HG02973 (cell line): ENCODE data around the gene MBOAT2.

Source experiments
- ATAC-seq: cut with Tn5 transposase; IDR thresholded peaks from one replicate; pipeline ENCODE4 v1.9.1; 2021; ENCODE audit warnings: moderate library complexity; ENCODE audit not compliant: unreplicated experiment

The MBOAT2 gene

DNA sequence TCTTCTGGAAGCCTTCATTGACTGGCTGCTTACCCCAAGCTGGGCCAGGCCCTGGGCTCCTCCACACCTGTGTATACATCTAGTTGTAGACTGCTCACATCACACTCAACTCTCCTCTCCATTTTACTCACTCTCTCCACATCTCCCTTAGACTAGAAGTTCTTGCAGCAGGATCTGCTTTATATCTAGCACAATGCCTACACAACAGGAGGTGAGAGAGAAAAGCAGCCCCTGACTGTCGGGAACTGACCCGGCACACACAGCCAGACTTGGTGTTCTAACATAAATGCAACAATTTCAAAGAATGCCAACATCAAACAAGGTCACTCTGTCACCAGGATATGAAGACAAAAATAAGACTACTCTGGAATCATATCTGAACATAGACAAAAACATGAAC is 172.0 kb downstream of the MBOAT2 start:
- no peak for ATAC-seq

DNA sequence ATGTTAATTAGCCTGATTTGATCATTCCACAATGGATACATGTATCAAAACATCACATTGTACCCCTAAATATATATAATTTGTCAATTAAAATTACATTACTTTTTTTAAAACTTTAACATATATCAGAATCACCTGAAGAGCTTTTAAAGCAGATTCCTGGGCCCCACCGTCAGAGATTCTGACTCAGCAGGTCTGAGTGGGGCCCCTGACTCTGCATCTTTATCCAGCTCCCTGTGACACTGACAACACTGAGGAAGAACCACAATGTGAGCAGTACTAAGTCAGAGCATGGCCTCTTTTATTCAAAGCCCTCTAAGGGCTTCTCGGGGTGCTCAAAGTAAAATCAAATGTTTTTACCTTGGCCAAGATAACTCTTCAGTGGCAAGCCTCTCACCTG is 175.8 kb downstream of the MBOAT2 start:
- no peak for ATAC-seq

DNA sequence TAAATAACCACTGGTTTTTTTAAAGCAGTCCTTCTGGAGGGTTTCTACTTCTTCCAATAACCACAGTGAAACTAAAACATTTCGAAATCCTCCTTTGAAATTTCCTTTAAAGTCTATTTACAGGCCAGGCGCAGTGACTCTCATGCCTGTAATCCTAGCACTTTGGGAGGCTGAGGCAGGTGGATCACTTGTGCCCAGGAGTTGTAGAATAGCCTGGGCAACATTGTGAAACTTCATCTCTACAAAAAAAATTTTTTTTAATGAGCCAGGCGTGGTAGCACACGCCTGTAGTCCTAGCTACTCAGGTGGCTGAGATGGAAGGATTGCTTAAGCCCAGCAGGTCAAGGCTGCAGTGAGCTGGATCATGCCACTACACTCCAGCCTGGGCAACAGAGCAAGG is 181.3 kb downstream of the MBOAT2 start:
- no peak for ATAC-seq

DNA sequence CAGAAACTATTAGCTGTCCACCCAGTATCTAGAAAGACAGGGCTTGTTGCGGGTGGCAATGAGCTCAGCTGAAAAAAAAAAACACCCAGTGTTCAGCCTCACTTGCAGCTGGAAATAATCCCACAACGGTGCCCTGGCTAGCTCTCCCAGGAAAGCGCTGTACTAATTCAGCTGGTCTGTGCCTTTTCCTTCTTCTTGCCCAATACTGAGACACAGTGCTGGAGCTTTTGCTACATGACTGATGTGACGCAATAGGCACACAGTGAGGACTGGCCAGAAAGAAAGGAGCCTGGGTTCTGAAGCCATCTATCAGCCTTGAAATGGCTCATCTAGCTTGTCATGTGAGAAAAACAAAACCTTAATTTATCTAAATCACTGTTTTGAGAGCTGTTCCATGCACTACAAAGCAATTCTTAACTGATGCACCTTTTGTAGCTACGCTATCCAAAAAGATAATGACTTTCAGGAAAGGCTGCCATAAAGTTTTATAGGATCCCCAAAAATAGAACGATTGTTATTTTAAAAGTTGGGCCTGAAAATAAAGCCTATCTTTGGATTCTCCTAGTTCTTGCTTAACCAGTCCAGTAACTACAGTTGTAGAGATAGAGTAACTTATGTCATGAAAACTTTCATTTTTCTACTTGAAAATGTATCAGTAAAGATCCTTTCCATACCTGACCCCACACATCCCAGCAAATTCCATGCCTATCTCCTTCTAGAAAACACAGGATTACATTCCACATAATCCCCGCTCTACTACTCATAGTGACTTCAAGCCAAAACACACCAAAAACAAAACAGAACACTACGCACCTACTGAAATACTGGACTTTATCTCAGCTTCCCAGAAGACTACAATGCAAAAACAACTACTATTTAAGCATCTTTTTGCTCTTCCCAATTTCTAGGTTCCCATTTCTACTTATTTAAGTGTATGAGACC is 181.9 kb downstream of the MBOAT2 start:
- ATAC-seq, result no peak

DNA sequence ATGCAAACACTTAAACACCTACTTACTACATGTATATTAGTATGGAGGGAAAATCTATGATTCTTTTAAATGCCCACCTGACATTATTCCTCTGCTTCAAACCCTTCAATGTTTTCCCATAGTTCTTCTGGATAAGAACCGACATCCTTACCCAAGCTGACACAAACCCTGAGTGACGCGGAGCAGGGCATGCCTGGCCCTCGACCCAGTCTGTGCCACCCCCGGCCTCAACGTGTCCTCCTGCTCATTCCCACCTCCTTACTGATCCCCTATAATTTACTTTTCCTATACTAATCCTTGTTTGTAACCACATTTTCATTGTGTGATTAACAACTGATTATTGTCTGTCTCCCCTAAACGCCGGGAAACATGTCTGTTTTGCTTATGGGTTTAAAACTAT is 183.5 kb downstream of the MBOAT2 start:
- ATAC-seq, result no peak

DNA sequence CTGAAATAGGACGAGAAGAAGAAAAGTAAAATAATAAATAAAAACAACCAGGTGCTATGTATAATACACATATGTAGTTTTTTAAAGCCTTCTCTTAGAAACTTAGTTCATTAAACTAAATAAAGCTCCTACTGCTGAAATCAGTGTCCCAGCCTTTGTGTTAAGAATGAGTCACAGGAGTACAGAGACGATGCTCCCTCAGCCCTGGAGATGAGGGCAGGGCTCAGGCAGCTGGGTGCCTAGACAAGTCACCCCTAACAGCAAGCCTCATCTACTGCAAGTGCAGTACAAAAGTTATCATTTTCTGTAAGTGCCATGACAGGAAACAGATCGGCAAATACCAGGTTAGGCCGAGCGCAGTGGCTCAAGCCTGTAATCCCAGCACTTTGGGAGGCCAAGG is 184.3 kb downstream of the MBOAT2 start:
- no peak for ATAC-seq

DNA sequence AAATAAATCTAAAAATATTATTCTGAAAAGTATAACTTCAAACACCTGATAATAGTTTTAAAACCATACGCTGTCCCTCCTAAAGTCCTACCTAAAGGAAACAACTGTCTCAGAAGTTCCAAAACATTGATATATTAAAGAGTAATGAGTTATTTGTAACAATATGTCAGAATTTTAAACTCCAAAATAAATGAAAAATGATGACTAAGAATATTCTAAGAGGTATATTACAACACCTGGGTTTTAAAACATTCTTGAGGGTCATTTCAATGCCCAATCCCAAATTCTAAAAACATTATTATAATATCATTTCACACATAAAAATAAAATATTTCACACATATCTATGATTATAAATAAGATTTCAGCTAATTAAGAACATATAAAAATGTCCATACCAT is 186.3 kb downstream of the MBOAT2 start:
- no peak for ATAC-seq

DNA sequence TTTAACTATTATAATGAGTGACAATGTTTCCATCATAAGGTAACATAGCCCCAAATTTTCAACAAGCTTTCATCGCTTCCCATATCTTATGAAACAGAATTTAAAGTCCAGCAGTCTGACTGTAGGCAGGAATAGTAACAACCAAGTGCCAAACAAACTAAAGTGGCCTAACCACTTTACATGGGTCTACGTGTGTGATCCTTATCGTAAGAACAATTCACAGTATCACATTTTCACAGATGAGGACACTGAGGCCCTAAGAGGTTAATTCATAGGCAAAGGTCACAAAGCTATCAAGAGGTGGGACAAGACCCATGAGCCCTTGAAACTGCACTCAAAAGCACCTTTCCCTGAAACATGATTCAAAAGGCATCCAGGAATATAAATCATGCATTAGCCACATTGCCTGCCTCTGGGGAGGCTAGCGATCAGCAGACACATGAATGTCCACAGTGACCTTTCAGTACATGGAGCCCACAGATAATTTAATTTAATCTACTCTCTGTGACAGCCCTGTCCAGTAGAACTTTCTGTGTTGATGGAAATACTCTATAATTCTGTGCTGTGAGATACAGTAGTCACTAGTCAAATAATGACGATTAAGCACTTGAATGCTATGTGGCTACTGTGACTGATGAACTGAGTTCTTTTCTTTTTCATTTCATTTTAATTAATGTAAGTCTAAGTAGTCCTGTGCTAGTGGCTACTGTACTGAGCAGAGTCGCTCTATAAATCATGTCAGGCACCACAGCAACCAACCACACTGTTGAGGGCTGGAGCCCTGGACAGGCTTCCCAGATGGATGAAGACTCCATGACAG is 196.4 kb downstream of the MBOAT2 start:
- ATAC-seq, result no peak

DNA sequence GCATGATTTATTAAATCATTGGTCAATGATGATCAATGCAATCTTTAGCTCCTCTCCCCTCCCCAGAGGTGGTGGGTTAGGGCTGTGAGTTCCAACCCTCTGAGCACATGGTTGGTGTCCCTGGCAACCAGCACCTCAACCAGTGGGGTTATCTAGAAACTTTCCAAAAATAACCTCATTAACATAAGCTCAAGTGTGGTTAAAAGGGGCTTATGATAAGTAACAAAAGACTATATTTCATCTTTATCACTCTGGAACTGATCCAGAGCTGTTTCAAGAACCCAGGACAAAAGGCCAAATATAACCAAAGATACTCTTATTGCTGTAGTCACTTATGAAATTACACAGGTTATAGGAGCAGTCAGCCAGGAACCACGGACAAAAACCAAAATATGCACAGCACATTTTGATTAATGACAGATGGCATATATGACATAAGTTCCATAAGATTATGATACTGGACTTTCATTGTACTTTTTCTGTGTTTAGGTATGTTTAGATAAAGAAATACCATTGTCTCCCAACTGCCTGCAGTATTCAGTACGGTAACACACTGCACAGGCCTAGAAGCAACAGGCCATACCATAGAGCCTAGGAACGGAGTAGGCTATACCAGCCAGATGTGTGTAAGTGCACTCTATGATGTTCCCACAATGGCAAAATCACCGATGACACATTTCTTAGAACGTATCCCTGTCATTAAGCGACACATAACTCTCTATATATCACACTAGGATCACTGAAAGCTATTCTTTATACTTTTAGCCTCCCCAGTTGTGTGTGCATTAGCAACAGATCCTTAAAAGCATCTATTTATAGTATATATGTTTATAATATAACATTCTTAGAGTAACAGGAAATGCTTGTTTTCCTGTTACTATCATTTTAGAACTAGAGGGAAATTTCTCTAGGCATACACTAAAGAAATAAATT is 197.9 kb downstream of the MBOAT2 start:
- no peak for ATAC-seq

DNA sequence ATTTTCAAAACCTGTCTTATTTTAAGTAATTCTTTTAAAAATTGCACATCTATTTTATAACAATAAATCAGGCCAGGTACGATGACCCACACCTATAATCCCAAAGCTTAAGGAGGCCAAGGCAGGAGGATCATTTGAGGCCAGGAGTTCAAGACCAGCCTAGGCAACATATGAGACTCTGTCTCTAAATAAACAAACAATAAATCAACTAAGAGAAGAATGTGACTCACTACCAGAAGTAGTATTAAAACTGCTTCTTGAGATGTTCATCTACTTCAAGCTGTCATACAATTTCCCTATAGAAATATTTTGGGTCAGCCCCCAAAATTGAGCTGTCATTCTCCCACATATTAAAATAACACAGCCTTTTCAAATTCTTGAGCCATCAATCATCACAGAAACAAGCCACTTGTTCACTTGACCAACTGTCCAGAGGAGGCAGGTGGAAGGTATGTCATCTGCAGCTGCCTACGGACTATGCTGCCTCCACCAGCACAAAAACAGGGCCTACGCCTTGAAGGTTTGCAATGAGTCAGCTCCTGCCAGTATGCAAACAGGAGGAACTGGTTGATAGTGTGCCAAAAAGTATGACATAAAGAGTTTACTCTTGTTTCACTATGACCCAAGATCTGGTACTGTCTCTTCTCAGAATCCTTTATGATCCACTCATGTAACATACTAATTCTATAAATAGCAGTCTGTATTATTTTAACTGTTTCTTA is 199.7 kb downstream of the MBOAT2 start:
- ATAC-seq, result peak; percentile 98

DNA sequence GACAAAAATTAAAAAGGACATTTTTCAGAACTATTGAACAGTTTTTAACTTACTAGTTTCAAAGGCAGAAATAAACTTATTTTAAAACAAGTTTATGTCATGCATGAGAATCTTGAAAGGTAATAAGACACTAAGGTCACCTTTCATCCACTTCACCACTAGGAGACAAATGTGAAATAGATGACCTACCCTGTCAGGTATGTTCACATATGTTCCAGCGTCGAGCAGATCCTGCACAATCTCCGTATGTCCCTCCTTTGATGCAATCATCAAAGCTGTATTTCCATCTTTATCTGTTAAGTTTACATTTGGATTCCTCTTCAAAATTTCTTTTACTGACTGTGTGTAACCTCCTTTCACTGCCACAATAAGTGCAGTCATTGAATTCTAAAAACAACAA is 200.7 kb downstream of the MBOAT2 start:
- no peak for ATAC-seq
